Subcutaneous abdominal adipose tissue (tissue), 5 donors: Measurements from ENCODE around the gene ANTXRL.
"Not testable (repeated sequence)": the region's sequence is repeated elsewhere in the genome, so short reads cannot be mapped to it uniquely, and the experiment has no call there.

Experiments
- H3K27ac ChIP-seq: one replicate; pipeline ENCODE4 v1.7.0; 2013; ENCODE audit warnings: low read depth, mild to moderate bottlenecking, inconsistent platforms, low read length, moderate library complexity
- H3K27me3 ChIP-seq, 5 donors: one replicate each; pipeline ENCODE4 v1.7.0; 2013; ENCODE audit warnings: low read length in 5 of 5, inconsistent platforms in 1 of 5; ENCODE audit not compliant: control insufficient read depth in 5 of 5, insufficient read depth in 4 of 5
- H3K36me3 ChIP-seq, 5 donors: one replicate each; pipeline ENCODE4 v1.7.0; 2013; ENCODE audit warnings: low read length in 5 of 5; ENCODE audit not compliant: control insufficient read depth in 5 of 5, insufficient read depth in 5 of 5
- H3K4me1 ChIP-seq, 5 donors: one replicate each; pipeline ENCODE4 v1.7.0; 2013; ENCODE audit warnings: low read length in 5 of 5, mild to moderate bottlenecking in 3 of 5, moderate library complexity in 1 of 5; ENCODE audit not compliant: control insufficient read depth in 5 of 5, insufficient read depth in 5 of 5
- H3K4me3 ChIP-seq, 5 donors: one replicate each; pipeline ENCODE4 v1.7.0; 2013; ENCODE audit warnings: low read length in 5 of 5, low read depth in 1 of 5
- H3K9ac ChIP-seq, 5 donors: one replicate each; pipeline ENCODE4 v1.7.0; 2013; ENCODE audit warnings: low read length in 5 of 5, mild to moderate bottlenecking in 4 of 5, moderate library complexity in 3 of 5
- H3K9me3 ChIP-seq, 5 donors: one replicate each; pipeline ENCODE4 v1.7.0; 2013; ENCODE audit warnings: low read length in 5 of 5; ENCODE audit not compliant: control insufficient read depth in 5 of 5
- donor health status: healthy.
- donor health status: healthy.
- donor health status: healthy.
- donor health status: healthy.
- donor health status: healthy.

ANTXRL gene

GRCh38 chr10:46308113-46308415 is 21.3 kb downstream of the ANTXRL start:
- no peaks in the 10 kb centered on the region for H3K9me3 ChIP-seq
- H3K9ac ChIP-seq = no peak overlapping the region
- H3K27me3 ChIP-seq = peaks cover 0 to 8% (median 2%) of the 10 kb centered on the region in 5 donors
- H3K4me3 ChIP-seq = no peak overlapping the region
- H3K4me1 ChIP-seq = peaks cover 0 to 13% (median 6%) of the 10 kb centered on the region in 5 donors
- no peaks in the 10 kb centered on the region for H3K36me3 ChIP-seq
- no peak overlapping the region for H3K27ac ChIP-seq

DNA sequence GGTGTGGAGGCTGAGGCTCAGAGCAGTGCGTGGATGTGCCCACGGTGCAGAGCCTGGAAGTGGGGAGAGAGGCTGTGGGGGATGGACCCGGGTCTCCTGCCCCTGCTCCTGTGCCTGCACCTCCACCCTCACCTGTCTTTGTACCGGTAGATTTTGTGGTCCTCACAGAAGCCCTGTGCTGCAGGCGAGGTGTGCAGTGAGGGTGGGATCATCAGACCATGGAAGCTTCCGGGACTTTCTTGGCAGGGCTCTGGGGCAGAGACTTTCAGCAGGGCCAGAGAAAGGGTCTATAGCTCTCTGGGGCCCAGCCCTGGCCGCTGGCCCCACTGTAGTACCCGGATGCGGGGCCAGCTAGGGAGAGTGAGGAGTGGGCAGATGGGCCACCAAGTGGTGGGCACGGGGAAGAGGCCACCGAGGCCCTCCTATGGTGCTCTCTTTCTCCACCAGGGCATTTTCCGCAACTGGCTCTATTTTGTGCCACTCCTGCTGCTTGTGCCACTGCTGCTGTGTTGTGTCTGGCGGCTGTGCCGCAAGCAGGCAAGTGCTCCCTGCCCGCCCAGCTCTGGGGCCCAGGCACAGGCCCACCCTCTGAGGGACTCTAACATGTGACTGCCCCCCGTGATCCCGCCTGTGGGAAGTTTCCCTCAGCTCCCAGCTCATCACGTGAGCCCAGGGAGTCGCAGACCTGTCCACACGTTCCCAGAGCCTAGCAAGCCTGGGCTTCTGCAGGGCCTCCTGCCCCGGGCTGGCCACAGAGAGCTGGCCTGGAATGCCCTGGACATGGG is 22.1 kb downstream of the ANTXRL start:
- no peaks in the 10 kb centered on the region for H3K36me3 ChIP-seq
- no peak overlapping the region for H3K27ac ChIP-seq
- no peak overlapping the region for H3K9ac ChIP-seq

GRCh38 chr10:46309511-46310142 is 22.8 kb downstream of the ANTXRL start:
- Histone ChIP-seq H3K9me3 (no peaks in the 10 kb centered on the region), H3K4me1 (peaks cover 0 to 9% (median 6%) of the 10 kb centered on the region in 5 donors), H3K27ac (no peak overlapping the region), H3K9ac (no peak overlapping the region), H3K4me3 (no peak overlapping the region), H3K27me3 (peaks cover 0 to 8% (median 2%) of the 10 kb centered on the region in 5 donors), H3K36me3 (no peaks in the 10 kb centered on the region)

More for the DNA sequence above, 22.1 kb downstream of the ANTXRL start:
- Histone ChIP-seq H3K4me1 (peaks cover 0 to 12% (median 6%) of the 10 kb centered on the region in 5 donors), H3K4me3 (no peak overlapping the region), H3K9me3 (no peaks in the 10 kb centered on the region), H3K27me3 (peaks cover 0 to 8% (median 2%) of the 10 kb centered on the region in 5 donors)

DNA sequence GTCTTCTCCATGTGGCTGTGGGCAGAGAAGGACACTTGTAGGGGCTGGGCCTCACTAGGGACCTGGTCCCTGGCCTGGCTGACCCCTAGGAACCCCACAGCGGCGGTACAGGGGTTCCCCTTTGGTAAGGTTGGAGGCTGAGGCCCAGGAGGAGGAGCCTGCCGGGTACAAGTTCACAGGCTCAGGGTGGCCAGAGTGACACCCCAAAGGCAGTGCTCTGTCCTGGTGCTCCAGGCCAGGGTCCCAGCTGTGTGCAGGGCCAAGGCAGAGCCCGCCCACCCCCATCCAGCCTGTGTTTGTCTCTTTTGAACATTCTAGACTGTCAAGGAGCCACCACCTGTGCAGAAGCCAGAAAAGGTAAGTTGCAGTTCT is 23.3 kb downstream of the ANTXRL start:
- no peak overlapping the region for H3K9ac ChIP-seq
- H3K36me3 ChIP-seq = no peaks in the 10 kb centered on the region
- peaks cover 0 to 5% (median 4%) of the 10 kb centered on the region in 5 donors for H3K4me1 ChIP-seq
- no peaks in the 10 kb centered on the region for H3K9me3 ChIP-seq
- no peak overlapping the region for H3K4me3 ChIP-seq
- H3K27ac ChIP-seq = no peak overlapping the region
- H3K27me3 ChIP-seq = peaks cover 0 to 8% (median 2%) of the 10 kb centered on the region in 5 donors

GRCh38 chr10:46310851-46311250 is 24.1 kb downstream of the ANTXRL start:
- Histone ChIP-seq H3K36me3 (no peaks in the 10 kb centered on the region), H3K9me3 (no peaks in the 10 kb centered on the region), H3K4me1 (no peaks in the 10 kb centered on the region), H3K27me3 (peaks cover 0 to 8% (median 2%) of the 10 kb centered on the region in 5 donors), H3K9ac (no peak overlapping the region), H3K4me3 (no peak overlapping the region), H3K27ac (no peak overlapping the region)

DNA sequence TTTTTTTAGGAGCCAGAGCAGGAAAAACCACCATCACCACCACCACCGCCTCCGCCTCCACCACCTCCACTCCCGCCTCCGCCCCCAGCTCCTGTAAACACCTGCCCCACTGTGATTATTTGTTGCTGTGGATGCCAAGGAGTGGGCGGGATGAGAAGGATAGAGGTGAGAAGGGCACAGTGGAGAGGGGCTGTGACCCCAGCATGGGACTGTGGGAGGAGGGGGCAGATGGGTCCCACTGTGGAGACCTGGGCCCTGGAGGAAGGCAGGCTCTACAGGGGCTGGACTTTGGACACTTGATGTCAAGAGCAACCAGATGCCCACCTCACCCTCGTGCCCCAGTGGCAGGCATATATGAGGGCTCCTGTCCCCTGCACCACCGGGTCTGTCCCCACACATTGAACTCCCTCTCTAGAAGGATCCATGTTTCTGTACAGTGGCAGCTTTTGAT is 24.7 kb downstream of the ANTXRL start:
- Histone ChIP-seq H3K4me1 (no peaks in the 10 kb centered on the region), H3K27me3 (peaks cover 0 to 8% (median 2%) of the 10 kb centered on the region in 5 donors), H3K9ac (no peak overlapping the region), H3K27ac (no peak overlapping the region), H3K9me3 (no peaks in the 10 kb centered on the region), H3K36me3 (no peaks in the 10 kb centered on the region), H3K4me3 (no peak overlapping the region)

GRCh38 chr10:46311961-46312431 is 25.2 kb downstream of the ANTXRL start:
- not testable (repeated sequence) for H3K27me3 ChIP-seq, H3K9ac ChIP-seq, H3K4me3 ChIP-seq, H3K9me3 ChIP-seq, H3K27ac ChIP-seq, H3K36me3 ChIP-seq, H3K4me1 ChIP-seq

DNA sequence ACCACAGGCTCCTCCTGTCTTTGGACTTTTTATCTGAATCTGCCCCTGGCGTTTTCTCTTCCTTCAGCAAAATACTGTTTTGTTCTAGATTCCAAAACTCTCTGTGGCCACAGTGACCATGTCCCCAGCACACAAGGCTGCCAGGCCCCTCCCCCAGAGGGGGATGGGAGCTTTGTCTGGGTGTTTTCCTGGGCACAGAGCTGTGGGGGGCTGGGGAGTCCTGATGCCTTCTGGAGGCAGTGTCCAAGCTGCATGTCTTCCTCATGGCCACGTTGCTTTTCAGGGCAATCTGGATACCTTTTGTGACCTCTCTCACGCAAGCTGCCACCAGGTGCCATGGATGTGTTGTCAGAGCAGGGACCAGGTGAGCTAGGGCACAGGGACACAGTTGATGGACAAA is 26.2 kb downstream of the ANTXRL start:
- Histone ChIP-seq H3K27ac (no peak overlapping the region), H3K9me3 (no peaks in the 10 kb centered on the region), H3K27me3 (peaks cover 0 to 8% (median 2%) of the 10 kb centered on the region in 5 donors), H3K36me3 (no peaks in the 10 kb centered on the region), H3K9ac (no peak overlapping the region), H3K4me3 (no peak overlapping the region), H3K4me1 (no peaks in the 10 kb centered on the region)

DNA sequence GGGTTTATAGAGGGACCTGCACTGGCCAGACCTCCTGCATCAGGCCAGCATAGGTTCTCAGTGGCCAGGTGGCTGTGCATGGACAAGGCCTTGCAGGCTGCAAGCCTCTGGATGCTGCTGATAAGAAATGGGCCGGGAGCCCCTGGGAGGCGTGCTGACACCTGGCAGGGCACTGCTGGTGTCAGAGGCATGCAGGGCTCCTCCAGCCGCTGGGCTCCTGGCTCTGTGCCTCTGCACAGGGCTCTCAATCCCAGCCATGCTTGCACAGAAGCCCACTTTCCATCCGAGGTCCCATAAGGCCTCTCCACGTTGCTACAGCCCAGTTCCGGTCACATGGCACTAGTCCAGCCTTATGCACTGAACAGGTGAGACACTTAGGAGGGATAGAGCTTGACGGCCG is 27.3 kb downstream of the ANTXRL start:
- Histone ChIP-seq H3K4me3 (no peak overlapping the region), H3K36me3 (no peaks in the 10 kb centered on the region), H3K27ac (no peak overlapping the region), H3K9ac (no peak overlapping the region), H3K9me3 (no peaks in the 10 kb centered on the region), H3K4me1 (no peaks in the 10 kb centered on the region), H3K27me3 (peaks cover 0 to 8% (median 2%) of the 10 kb centered on the region in 5 donors)

- H3K27me3 ChIP-seq, H3K4me3 ChIP-seq, H3K9ac ChIP-seq, H3K27ac ChIP-seq, H3K4me1 ChIP-seq, H3K9me3 ChIP-seq, H3K36me3 ChIP-seq: not testable (repeated sequence)
Observed at GRCh38 chr10:46315071-46315860, 28.5 kb downstream of the ANTXRL start.
